NCI-H187 treated with DMSO at 0.1 percent for 48 hours (cell line): ENCODE data around the gene DSTYK.
A peak's percentile ranks its signal among the peaks of the same experiment; 100 is the strongest.

Experiments
- DNase-seq: peaks from one replicate; lab custom pipeline; 2025; lab: John Stamatoyannopoulos, UW

Gene DSTYK, protein sequence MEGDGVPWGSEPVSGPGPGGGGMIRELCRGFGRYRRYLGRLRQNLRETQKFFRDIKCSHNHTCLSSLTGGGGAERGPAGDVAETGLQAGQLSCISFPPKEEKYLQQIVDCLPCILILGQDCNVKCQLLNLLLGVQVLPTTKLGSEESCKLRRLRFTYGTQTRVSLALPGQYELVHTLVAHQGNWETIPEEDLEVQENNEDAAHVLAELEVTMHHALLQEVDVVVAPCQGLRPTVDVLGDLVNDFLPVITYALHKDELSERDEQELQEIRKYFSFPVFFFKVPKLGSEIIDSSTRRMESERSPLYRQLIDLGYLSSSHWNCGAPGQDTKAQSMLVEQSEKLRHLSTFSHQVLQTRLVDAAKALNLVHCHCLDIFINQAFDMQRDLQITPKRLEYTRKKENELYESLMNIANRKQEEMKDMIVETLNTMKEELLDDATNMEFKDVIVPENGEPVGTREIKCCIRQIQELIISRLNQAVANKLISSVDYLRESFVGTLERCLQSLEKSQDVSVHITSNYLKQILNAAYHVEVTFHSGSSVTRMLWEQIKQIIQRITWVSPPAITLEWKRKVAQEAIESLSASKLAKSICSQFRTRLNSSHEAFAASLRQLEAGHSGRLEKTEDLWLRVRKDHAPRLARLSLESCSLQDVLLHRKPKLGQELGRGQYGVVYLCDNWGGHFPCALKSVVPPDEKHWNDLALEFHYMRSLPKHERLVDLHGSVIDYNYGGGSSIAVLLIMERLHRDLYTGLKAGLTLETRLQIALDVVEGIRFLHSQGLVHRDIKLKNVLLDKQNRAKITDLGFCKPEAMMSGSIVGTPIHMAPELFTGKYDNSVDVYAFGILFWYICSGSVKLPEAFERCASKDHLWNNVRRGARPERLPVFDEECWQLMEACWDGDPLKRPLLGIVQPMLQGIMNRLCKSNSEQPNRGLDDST

DNA sequence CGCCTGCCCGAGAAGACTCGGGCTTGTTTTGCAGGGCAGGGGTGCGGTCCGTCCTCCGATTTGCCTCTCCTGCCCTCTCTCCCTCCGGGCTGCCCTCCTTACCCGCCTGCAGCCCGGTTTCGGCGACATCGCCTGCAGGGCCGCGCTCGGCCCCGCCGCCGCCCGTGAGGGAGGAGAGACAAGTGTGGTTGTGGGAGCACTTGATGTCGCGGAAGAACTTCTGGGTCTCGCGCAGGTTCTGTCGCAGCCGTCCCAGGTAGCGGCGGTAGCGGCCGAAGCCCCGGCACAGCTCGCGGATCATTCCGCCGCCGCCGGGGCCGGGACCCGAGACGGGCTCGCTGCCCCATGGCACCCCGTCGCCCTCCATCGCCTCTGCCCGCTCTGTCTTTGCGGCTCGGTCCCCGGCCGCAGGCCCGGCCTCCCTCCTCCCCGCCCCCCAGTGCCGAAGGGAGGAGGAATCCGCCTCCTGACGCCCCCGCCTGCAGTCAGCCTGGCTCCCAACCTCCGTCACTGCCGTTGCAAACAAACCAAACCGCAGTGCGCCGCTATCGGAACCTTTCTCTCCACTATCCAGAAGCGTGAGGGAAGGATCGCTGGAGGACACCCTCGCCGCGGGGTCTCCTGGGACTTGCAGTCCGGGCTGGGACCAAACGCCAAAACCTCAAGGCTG, at the start of gene DSTYK:
TSS of gene DSTYK (minus strand) at position 534 of the 670 bp plus-strand sequence. CDS start at position 367, 167 bp downstream.
- DNase-seq: peak; percentile 92

DNA sequence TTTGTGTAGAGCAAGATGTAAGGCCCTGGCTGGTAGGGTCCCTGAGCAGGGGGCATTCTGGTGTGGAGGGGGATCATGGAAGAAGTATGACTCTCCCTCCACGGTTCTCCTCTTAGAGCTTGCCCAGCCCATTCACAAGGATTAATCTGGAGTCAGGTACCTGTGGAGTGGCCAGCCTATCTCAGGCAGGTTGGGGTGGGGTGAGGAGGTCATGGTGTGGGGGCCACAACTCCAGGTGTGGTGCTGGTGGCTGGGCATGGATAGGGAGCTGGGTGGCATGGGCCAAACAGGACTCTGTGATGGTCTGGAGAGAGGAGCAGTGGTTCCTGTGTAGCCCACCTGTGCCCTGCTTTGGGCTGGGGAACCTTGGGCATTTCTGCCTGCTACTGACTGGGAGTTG, 48.5 kb upstream of the DSTYK start:
- no peak for DNase-seq

DNA sequence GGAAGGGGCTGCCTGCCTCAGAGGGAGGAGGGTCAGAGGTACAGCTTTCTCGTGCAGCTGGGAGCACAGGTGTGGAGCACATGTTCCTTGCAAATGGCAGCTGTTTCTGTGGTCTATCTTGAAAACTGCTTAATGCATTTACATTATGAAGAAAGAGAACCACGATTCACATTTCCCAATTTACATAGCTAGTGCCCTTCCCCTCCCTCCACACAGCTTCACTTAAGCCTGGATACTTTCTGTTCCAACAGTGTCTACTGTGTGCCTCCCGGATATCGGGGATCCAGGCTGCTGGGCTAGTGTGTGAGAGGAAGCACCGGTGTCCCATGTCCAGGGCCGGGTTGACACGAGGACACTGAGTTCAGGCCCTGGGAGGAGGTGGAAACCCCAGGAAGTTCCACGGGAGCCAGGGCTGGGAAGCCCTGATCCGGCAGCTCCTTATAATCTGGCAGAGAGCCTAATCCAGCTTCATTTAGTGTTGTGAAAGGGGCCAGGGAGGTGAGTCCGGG, 47.9 kb upstream of the DSTYK start:
- DNase-seq: no peak

DNA sequence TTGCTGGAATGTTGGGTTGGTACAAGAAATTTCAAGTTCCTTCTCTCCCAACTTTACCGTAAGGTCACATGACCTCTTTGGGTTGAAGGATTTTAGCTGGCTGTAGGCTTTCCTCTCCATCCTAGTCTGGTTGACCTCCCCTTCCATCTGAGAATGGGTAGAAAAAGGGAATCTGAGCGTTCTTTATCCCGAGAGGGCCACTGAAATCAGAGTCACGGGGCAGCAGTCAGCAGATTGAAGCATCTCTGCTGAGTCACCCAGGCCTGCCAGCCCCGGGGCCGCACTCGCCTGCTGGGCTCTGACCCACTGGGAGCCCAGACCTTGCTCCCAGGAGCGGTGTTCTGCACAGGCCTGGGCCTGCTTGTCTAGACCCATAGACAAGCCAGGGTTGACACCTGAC, 47.2 kb upstream of the DSTYK start:
- no peak for DNase-seq

DNA sequence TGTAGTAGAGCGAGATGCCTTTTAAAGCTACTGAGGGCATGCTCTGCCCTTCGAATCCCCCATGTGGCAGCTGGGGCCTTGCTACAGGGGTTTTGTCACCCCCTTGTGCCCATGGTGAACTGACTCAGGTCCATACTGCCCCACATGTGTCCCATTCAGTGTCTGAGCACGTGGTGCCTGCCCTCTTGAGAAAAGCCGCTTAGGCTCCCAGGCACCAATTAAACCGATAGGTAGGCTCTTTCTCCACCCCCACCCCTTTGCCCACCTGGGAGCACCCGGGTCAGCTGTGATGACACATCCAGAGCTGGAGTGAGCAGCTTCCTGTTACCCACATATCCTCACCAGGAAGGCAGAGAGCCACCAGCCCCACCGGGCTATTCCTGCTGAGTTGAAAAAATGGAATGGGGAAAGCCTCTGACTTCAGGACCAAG, 46.8 kb upstream of the DSTYK start:
- DNase-seq: no peak

DNA sequence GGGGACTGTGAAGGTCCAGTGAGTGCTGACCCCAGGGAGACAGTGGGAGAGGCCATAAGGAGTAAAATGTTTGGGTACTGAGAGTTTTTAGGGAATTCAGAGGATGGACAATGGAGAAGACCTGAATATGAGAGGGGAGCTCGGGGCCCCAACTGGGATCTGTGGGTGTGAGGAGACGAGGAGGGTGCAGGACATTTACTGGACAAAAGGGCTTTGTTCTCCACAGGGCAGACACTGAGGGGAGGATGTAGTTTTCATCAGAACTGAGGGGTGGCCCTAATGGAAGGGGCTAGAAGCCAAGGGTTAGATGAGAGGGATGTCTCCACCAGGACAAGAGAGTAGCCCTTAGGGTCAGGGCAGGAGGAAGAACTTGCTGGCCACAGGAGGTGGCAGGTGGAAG, 46.2 kb upstream of the DSTYK start:
- no peak for DNase-seq

DNA sequence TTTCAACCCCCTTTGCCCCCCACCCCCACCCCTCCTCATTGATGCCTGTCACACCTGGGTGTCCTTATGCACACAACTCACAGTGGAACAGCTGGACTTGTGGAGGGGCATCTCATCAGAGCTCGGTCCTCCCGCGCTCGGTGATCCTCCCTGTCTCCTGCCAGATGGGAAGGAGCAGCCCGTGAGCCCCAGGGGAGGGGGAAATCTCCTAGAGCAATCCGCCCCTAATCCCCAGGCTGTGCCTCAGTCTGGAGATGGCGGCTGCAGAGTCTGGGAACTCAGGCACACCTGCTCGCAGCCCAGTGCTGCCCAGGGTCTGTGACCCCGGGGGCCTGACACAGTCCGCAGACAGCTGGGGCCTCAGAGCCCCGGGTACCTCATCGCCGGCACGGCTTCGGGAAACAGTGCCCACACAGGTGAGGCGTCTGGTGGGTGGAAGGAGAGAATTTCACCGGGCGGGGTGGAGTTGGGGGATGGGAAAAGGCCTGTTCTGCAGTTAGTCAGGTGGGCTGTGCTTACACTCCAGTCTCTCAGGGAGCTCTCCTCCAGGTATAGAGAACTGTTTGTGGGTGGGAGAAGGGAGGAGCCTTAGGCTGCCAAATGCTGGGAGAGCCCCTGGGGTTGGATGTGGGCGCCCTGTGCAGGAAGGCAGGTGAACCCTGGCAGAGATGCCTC, 45.6 kb upstream of the DSTYK start:
- no peak for DNase-seq

DNA sequence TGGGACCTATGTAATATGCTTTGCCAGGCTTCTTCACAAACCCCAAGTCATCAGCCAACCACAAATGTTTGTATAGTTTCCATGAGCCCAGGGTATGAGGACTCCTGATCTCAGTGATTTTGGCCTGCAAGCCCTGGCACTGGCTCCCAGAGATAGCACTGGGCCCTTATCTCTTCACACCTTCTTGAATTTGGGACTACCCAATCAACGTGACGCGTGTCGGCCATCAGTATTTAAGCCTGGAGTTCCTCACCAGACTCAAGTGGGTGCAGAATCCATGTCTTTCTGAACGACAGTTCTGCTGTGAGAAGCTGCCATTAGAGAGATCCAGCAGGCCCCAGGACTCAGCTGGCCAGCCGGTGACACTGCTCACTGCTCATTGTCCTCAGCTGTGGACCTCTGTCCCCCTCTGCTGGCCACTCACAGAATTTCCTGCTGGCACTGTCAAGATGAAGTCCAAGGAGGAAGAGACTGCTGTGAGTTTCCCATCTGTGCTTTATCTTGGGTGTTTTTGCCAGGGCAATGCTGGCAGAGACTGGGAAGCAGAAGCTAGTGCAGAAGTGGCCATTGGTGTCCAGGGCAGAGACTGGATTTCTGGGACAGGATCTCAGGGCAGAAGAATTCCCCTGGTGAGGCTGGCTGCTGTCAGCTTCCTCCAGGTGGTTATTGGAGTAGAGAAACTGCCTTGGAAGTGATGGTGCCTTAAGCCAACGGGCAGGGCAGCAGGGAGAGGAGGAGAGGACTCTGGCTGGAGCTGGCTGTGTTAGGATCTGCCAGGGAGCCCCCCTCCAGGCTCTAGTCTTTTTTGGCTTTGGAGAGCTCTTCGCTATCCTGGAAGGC, 44.7 kb upstream of the DSTYK start:
- peak; percentile 75 for DNase-seq

DNA sequence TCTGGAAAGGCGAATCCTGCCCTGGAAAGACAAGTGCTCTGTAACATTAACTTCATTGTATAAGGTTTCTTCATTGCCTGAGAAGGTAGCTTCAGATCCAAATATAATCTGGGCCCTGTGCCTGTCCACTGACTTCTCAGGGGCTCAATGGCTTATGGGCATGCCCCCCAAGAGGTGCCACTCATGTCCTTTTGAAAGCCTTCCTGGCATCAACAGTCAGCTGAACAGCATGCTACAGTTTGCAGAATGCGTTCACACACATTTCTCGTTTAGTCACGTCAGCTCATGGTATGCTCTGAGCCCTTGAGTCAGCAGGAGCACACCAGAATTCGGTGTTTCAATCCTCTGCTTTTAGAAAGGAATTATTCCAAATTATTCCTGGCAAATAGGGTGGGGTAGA, 40.1 kb upstream of the DSTYK start:
- DNase-seq: no peak

DNA sequence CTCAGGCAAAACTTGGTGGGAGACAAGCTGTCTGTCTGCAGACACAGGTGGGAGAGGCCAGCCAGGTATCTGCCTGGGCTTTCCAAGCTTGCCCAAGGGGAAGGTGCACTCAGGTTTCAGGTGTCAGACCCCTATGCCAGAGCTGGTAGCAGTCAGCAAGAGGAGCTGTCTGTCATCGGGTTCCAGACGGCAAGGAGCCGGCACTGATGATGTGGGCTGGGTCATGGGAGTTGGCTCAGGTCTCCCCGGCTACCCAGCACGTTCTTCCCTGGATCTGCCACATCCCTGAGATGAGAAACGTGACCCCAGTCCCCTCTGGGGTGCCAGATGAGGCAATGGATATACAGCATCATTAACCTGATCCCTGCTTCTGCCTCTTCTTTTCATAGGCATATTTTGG, 39.2 kb upstream of the DSTYK start:
- no peak for DNase-seq

DNA sequence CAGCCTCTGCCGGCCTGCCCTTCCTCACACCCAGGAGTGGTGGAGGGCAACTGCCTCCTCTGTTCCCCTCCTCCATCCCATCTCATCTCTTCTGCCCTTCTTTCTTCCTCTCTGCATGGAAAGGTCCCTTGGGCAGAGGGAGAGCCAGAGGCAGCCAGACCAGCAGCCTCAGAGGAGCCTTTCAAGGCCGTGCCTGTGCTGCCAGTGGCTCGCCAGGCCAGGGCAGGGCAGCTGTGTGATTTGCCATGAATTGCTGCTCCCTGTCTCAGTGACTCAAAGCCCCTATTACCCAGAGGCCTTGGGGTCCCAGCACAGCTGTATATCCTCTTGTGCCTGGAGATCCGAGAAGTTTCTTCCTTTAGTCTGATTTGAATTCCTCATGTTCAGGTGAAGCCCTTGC, 38.1 kb upstream of the DSTYK start:
- DNase-seq: no peak

DNA sequence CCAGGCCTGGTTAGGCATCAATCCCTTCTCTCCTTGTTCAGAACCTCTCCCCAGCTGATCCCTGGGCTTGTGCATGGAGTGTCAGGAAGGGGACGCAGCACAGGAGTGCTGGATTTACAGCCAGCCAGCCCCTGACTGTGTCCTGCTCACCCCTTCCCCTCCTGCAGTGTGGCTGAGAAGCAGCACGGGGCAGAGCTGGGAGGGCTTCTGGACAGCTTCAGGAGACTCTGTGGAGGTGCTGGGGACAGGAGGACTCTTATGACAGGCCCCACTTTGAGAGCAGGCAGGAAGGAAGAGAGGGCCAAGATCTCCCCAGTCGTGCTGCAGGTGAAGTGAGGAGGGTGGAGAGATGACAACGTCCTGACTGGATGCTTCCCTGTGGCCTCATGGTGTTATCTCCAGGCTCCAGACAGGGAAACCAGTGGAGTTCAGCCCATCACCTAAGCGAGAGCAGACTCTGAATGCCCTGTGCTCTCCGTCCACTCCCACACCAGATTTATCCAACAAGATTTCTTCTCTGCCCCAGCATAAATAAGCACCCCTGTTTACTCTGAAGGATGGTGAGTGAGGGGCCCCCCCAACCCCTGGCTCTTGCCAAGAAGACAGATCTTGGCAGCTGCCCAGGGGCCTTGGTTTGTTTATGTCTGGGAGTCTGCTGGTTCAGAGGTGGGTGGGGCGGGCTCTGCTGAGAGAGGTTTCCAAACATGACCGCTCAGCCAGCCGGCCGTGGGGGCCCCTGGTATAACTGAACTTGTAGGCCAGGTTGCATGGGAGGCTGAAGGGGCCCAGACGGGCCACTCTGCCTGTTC, 37.5 kb upstream of the DSTYK start:
- DNase-seq: no peak

DNA sequence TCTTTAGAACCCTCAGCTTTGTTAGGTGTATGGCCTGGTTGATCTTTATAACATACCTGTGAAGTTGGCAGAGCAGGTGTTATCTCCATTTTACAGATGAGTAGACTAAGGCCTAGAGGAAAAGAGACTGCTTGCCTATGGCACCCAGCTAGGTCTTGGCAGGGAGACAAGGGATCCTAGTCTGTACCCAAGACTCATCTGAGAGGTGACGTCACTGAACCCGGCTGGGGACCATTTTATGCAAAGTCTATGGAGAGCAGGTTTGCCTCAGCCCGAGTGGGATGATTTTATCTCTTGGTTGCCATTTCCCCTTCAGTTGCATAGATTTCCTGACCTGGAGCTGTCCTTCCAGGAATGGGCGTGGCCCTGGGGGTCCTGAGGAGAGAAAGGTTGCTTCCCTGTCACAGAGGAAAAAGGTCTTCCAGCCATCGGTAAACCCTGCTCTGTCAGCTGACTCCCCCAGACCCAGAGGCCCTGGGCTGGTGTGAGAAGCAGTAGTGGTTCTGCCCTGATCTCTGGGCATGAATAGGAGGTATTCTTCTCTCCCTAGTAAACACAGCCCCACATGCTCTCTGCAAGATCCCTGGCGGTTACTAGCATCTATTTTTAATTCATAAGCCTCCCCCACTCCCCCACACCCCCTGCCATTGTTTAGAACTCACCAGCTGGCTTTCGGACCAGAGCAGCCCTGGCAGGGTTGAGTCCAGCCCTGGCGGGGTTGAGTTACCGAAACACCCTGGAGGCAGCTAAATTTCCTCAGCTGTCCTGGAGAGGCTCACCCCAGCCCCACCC, 35.8 kb upstream of the DSTYK start:
- no peak for DNase-seq

DNA sequence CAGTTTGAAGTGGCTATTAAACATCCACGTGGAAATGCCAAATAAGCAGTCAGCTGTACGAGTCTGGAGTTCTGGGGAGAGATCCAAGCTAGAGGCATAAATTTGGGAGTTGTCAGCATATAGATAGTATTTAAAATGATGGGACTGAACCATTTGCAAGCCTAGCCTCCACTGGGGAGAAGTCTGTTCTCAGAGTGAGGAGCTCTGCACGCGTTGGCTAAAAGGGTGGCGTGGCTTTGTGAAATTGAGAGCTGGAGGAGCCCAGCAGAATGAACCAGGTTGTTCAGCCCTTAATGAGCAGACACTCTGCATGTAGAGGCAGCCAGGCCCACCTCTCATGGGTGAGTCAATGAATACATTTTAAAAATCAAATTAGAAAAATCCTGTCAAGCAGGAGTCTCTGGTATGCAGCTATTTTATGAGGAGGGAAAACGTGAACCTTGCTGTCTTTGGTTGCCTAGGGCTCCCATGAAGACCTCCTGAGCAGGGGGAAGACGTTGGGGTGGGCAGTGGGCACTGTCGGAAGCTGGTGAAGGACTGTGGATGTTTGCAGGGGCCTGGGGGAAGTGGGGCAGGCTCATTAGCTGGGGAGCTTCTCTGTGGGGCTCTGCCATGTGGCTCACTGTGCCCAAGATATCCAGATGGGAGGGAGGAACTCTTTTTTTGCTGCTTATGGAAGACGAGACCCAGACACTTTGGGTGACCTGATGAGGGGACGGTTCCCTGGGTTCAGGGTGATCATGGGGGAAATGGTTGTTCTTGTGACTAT, 35.0 kb upstream of the DSTYK start:
- no peak for DNase-seq

DNA sequence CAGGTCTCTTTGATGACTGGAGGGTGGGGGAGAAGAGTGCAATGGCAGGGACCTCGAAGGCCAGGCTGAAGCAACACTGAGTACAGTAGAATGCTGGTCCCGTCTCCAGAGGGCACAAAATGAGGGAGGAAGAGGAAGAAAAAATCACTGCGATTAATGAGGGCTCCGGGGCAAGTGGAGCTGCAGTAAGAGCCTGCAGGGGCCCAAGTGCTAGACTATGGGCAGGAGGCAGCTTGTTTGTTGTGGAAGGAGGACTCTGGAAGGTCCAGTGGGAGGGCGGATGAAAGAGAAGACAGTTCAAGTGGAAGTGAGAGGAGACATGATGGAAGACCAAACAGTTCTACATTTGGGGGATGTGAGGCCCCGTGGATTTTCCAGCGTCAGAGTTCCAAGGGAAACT, 33.6 kb upstream of the DSTYK start:
- no peak for DNase-seq

DNA sequence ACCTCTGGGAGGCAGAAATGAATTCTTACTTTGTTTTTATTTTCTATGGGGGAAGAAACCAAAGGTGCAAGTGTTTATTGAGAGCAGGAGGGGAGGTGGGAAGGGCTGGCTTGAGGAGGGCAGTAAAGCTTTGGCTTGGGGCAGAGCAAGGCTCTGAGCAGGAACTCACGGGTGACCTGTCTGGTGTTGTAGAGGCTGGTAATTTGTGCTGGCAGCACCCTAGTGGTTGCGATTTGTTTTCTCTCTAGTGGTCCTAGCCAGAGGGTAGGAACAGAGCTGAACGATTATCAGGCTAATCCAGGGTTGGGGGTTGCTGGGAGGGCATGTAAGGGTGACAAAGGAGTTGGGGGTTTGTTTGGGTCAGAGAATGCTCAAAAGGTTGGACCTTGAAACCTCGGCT, 32.9 kb upstream of the DSTYK start:
- no peak for DNase-seq

DNA sequence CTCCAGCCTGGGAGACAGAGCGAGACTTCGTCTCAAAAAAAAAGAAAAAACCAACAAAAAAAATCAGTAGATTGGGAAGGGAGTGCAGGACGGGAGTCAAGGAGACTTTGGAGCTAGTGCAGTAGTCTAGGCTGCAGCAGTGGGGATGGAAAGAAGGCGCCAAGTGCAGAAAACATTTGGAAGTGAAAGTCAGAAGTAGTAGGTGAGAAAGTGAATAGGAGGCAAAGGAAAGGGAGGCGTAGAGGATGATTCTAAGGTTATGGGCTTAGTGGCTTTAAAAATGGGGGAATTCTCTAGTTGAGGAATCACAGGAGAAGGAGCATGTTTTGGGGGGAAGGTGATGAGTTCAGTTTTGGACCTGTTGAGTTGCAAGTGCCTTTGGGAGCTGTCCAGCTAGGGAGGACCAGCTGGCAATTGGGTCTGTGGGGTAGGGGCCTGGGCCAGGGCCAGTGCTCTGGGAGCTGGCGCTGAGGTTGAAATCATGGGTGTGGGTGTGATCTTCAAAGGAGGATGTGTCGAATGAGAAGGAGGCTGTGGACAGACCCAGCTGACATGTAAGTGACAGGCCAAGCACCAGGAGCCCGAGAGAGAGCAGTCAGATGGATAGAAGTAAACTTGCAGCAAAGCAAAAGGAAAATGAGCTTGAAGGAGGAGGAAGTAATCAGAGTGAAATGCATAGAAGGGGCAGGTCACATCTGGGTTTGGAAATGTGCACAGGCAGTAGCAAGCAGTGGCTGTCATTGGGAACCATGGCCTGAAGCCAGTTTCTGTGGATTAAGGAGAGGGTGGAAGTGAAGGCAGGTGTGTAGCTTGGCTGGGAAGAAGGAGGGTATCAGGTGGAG, 32.1 kb upstream of the DSTYK start:
- no peak for DNase-seq
